Heart left ventricle (tissue), 13 donors: ENCODE results near the gene CNGB1.

ENCODE experiments used
- POLR2A ChIP-seq, 2 donors: fragments of 450-650 bp; IDR thresholded peaks; one replicate each; pipeline ENCODE4 v1.6.1; 2017; ENCODE audit warnings: antibody characterized with exemption in 2 of 2, mild to moderate bottlenecking in 2 of 2, moderate library complexity in 2 of 2
- TF ChIP-seq, protein P1 (sequence below), 12 donors: fragments of 200-600 bp; sonication (generic) in 4 of 12; IDR thresholded peaks; one replicate each; pipeline versions ENCODE4 v1.5.0 to v1.8.0; 2018 to 2022; ENCODE audit warnings: antibody characterized with exemption in 12 of 12, mild to moderate bottlenecking in 5 of 12
- donor health status: ischemic (EF 13 %, LVEDD 7.1; RV severe dilation, severe dysfunction).
- donor health status: DM: no; HTN: yes; CAD: no.
- donor health status: DM: no; HTN: no; CAD: no.
- donor health status: ischemic (EF 25% LVEDD 6.9; RV normal size, moderate dysfunction).
- donor health status: ischemic (EF 25% LVEDD 5.7; RV mildly dilated, moderate dysfunction).
- donor health status: ischemic (EF 35%, LVEDD 5.7; RV mildly dilated, moderate dysfunction).
- donor health status: nonischemic (EF 11% LVEDD 7.7; RV severe dilation, severe dysfunction).
- donor health status: DM: yes; HTN: yes; CAD: no.
- donor health status: PGD.
- donor health status: ischemic (EF 29% LVEDD 5.4; RV normal size, mild dysfunction).
- donor health status: nonischemic (EF 23%, LVEDD 6.1; RV moderate dilation, normal function).

DNA sequence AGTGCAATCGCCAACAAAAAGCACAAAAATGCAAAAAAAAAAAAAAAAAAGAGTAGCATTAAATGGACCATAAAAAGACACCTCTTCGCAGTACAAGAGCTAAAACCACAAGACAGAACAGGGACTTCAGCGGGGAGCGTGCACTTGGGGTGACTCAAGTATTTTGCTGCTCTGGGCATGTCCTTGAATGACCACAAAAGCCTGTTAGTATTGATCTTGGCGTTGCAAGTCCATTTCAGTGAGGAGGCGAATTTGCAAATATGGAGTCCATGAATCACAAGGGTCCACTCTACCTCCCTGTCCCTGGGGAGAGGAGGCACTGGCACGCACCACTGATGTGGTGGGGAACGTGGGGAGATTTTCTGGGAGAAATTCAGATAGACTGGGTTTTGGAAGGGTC lies 78.9 kb downstream of the CNGB1 start:
- TF ChIP-seq, protein P1, sequence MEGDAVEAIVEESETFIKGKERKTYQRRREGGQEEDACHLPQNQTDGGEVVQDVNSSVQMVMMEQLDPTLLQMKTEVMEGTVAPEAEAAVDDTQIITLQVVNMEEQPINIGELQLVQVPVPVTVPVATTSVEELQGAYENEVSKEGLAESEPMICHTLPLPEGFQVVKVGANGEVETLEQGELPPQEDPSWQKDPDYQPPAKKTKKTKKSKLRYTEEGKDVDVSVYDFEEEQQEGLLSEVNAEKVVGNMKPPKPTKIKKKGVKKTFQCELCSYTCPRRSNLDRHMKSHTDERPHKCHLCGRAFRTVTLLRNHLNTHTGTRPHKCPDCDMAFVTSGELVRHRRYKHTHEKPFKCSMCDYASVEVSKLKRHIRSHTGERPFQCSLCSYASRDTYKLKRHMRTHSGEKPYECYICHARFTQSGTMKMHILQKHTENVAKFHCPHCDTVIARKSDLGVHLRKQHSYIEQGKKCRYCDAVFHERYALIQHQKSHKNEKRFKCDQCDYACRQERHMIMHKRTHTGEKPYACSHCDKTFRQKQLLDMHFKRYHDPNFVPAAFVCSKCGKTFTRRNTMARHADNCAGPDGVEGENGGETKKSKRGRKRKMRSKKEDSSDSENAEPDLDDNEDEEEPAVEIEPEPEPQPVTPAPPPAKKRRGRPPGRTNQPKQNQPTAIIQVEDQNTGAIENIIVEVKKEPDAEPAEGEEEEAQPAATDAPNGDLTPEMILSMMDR (IDR thresholded peaks at IDR 0.05): no peak
- no peak for TF ChIP-seq POLR2A (IDR thresholded peaks at IDR 0.05)
